Natural killer cell (primary cell): Measurements from ENCODE around the gene SSTR3. TPM values are rescaled to one million over a fixed set of nuclear protein-coding genes. Genes with fewer than 3 reads are reported as not detected.

Source experiments
- ATAC-seq, 3 donors: fragments of 150-1000 bp in 2 of 3; fragments of 200-7000 bp in 1 of 3; cut with Tn5 transposase; 1 replicate in 1 of 3; 2 replicates in 2 of 3; pipeline ENCODE4 v1.10.0; 2021; ENCODE audit warnings: mild to moderate bottlenecking in 2 of 3, moderate library complexity in 2 of 3
- DNase-seq, 2 donors: peaks; one replicate each; pipeline versions ENCODE4 v3.0.0 to v3.0.0-alpha.2; 2013 to 2021; ENCODE audit warnings: mixed read lengths in 1 of 2
- H3K27ac ChIP-seq: one replicate; pipeline ENCODE4 v1.5.1; 2013; ENCODE audit warnings: mild to moderate bottlenecking, low read length
- H3K27me3 ChIP-seq: one replicate; pipeline ENCODE4 v1.6.1; 2013; ENCODE audit warnings: low read length; ENCODE audit not compliant: control insufficient read depth, insufficient read depth
- H3K36me3 ChIP-seq: one replicate; pipeline ENCODE4 v1.6.1; 2013; ENCODE audit warnings: low read length; ENCODE audit not compliant: control insufficient read depth, insufficient read depth
- H3K4me1 ChIP-seq: one replicate; pipeline ENCODE4 v1.6.1; 2013; ENCODE audit warnings: low read length; ENCODE audit not compliant: control insufficient read depth, insufficient read depth
- H3K4me3 ChIP-seq: one replicate; pipeline ENCODE4 v1.5.1; 2013; ENCODE audit warnings: low read length
- H3K9me3 ChIP-seq: one replicate; pipeline ENCODE4 v1.6.1; 2013; ENCODE audit warnings: low read length; ENCODE audit not compliant: control insufficient read depth, insufficient read depth
- H3K27ac Mint-ChIP-seq, 2 donors: one replicate each; pipeline ENCODE4 v1.8.0; 2022; ENCODE audit warnings: mild to moderate bottlenecking in 2 of 2, mixed read lengths in 2 of 2, moderate library complexity in 1 of 2
- H3K27me3 Mint-ChIP-seq, 2 donors: one replicate each; pipeline ENCODE4 v1.8.0; 2022; ENCODE audit warnings: low read depth in 2 of 2, mixed read lengths in 2 of 2
- H3K36me3 Mint-ChIP-seq: one replicate; pipeline ENCODE4 v1.8.0; 2022; ENCODE audit warnings: mixed read lengths
- H3K4me1 Mint-ChIP-seq, 2 donors: one replicate each; pipeline ENCODE4 v1.8.0; 2022; ENCODE audit warnings: mixed read lengths in 2 of 2
- H3K4me3 Mint-ChIP-seq: one replicate; pipeline ENCODE4 v1.8.0; 2022; ENCODE audit warnings: mild to moderate bottlenecking, moderate library complexity, mixed read lengths
- H3K9me3 Mint-ChIP-seq, 2 donors: one replicate each; pipeline ENCODE4 v1.8.0; 2022; ENCODE audit warnings: mixed read lengths in 2 of 2
- WGBS: methylation state at CpG from one replicate; pipeline ENCODE4 v1.1.7; 2013; ENCODE audit warnings: missing lambda C conversion rate; ENCODE audit not compliant: insufficient coverage; 5-methylcytosine and 5-hydroxymethylcytosine counted together
- intact Hi-C: fragments of 100-400 bp; cut with micrococcal nuclease; formaldehyde crosslinking; loops from one replicate; pipeline ENCODE4 v1.14.2; 2022
- total RNA-seq, 4 donors: library from RNA; stranded (reverse); fragments of 120-200 nt in 1 of 4; gene quantifications; one replicate each; pipeline versions ENCODE4 v1.2.3 to v1.2.4, GENCODE V29; 2013 to 2022
- TF ChIP-seq, protein P1 (sequence below): fragments of 200-600 bp; IDR thresholded peaks from one replicate; pipeline ENCODE4 v1.8.0; 2022; ENCODE audit warnings: antibody characterized with exemption

Gene SSTR3
- total RNA-seq, 3 donors from 2014 or later (not counting 1 experiment from before 2014, with no cell fraction given) = 0.20 to 0.64 (median 0.23) TPM

- TF ChIP-seq, protein P1, sequence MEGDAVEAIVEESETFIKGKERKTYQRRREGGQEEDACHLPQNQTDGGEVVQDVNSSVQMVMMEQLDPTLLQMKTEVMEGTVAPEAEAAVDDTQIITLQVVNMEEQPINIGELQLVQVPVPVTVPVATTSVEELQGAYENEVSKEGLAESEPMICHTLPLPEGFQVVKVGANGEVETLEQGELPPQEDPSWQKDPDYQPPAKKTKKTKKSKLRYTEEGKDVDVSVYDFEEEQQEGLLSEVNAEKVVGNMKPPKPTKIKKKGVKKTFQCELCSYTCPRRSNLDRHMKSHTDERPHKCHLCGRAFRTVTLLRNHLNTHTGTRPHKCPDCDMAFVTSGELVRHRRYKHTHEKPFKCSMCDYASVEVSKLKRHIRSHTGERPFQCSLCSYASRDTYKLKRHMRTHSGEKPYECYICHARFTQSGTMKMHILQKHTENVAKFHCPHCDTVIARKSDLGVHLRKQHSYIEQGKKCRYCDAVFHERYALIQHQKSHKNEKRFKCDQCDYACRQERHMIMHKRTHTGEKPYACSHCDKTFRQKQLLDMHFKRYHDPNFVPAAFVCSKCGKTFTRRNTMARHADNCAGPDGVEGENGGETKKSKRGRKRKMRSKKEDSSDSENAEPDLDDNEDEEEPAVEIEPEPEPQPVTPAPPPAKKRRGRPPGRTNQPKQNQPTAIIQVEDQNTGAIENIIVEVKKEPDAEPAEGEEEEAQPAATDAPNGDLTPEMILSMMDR = no peak
- Mint-ChIP-seq H3K4me3 (peak overlapping the region; percentile 4), H3K4me1 (peaks cover 86 to 95% of the 10 kb centered on the region in 2 donors), H3K27ac (peak overlapping the region; percentile 93 to 98), H3K9me3 (no peaks in the 10 kb centered on the region), H3K27me3 (no peaks in the 10 kb centered on the region), H3K36me3 (no peaks in the 10 kb centered on the region)
- H3K9me3 ChIP-seq = no peaks in the 10 kb centered on the region
- peak; percentile 13 to 30 for DNase-seq
- peaks cover 98% of the 10 kb centered on the region for H3K4me1 ChIP-seq
- peak overlapping the region; percentile 97 for H3K27ac ChIP-seq
- H3K27me3 ChIP-seq = no peaks in the 10 kb centered on the region
- intact Hi-C loops = no loop called here
- no peak for ATAC-seq
- peaks cover 87% of the 10 kb centered on the region for H3K36me3 ChIP-seq
- 71% methylated on average over 14 of the region's 15 CpGs for WGBS
- H3K4me3 ChIP-seq = no peak overlapping the region
Measured at GRCh38 chr22:37232140-37232998, 20.1 kb upstream of the SSTR3 start.

DNA sequence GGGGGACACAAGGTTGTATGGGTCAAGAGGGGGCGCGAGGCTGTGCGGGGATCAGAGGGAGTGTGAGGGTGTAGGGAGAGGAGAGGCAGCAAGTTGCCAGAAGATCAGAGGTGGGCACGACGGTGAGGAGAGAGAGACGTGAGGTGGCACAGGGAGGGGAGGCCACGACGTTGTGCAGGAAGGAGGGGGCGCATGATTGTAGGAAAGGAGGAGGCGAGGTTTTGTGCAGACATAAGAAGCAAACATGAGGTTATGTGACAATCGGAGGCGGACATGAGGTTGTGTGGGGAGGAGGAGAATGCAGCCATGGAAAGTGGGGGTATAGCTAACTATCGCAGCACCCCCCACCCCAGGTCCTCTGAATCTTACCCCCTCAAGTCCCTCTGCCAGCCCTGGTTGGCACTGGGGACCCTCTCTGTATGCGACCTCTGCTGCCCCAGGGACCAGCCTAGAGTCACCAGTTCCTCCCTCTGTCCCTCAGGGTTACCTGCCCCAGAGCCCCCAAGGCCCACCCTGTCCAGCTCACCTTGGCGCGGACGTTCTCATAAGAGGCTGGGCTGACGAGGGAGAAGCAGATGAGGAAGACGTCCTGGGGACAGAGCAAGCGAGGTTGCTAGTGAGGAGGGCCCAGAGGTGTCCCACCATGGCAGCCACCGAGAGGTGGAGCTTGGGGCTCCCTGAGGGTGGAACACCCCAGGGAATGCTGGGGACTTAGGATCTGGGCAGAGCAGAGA is 19.3 kb upstream of the SSTR3 start:
- DNase-seq (peak; percentile 21 to 78), ATAC-seq (no peak)
- Mint-ChIP-seq H3K36me3 (no peaks in the 10 kb centered on the region), H3K4me1 (peaks cover 82 to 90% of the 10 kb centered on the region in 2 donors), H3K27me3 (no peaks in the 10 kb centered on the region), H3K27ac (peak overlapping the region; percentile 93 to 98), H3K4me3 (peak overlapping the region; percentile 75), H3K9me3 (no peaks in the 10 kb centered on the region)
- Histone ChIP-seq H3K4me3 (no peak overlapping the region), H3K27ac (peak overlapping the region; percentile 97), H3K27me3 (no peaks in the 10 kb centered on the region), H3K4me1 (peaks cover 94% of the 10 kb centered on the region), H3K36me3 (peaks cover 84% of the 10 kb centered on the region), H3K9me3 (no peaks in the 10 kb centered on the region)
- TF ChIP-seq, protein P1 = no peak
- intact Hi-C loops = no loop called here
- 45% methylated on average over 21 of the region's 21 CpGs for WGBS

GRCh38 chr22:37230673-37231405 is 18.6 kb upstream of the SSTR3 start:
- no peaks in the 10 kb centered on the region for H3K27me3 ChIP-seq
- ATAC-seq (peak in 2 of 3 donors; percentile 4 to 14), DNase-seq (peak; percentile 37 to 77)
- intact Hi-C loops = loop anchor here (1.0 kb wide), 2 partner anchors 13 to 69 kb away; partner anchors contain the start of gene RAC2
- Mint-ChIP-seq H3K27ac (peak overlapping the region; percentile 93 to 98), H3K27me3 (no peaks in the 10 kb centered on the region), H3K4me1 (peaks cover 82 to 90% of the 10 kb centered on the region in 2 donors), H3K4me3 (peak overlapping the region; percentile 78), H3K9me3 (no peaks in the 10 kb centered on the region), H3K36me3 (peaks cover under 1% of the 10 kb centered on the region)
- H3K4me1 ChIP-seq = peaks cover 94% of the 10 kb centered on the region
- peaks cover 84% of the 10 kb centered on the region for H3K36me3 ChIP-seq
- WGBS = 55% methylated on average over 13 of the region's 14 CpGs
- TF ChIP-seq, protein P1 = no peak
- peak overlapping the region; percentile 97 for H3K27ac ChIP-seq
- no peak overlapping the region for H3K4me3 ChIP-seq
- H3K9me3 ChIP-seq = no peaks in the 10 kb centered on the region
